K562 treated with DMSO at 1 percent for 24 hours (cell line): ENCODE data around the gene RAB3IP. TPM values are rescaled to one million over a fixed set of nuclear protein-coding genes. Genes with fewer than 3 reads are reported as not detected.

Experiments
- total RNA-seq: library from RNA; unstranded; fragments of 300-600 nt; gene quantifications from 2 replicates; pipeline ENCODE4 v1.2.3, GENCODE V29; 2022; ENCODE audit warnings: low read depth; ENCODE audit not compliant: insufficient read depth

RAB3IP gene
- 16.4 and 19.7 TPM in 2 replicates for total RNA-seq

GRCh38 chr12:69738351-69739286 lies at the start of gene RAB3IP:
RAB3IP (plus strand) TSS chr12:69738860; CDS start chr12:69755409, 16,549 bp downstream.

GRCh38 chr12:69698769-69699540 lies 39.7 kb upstream of the RAB3IP start, which contains the start of gene BEST3:
BEST3 (minus strand) TSS chr12:69699303; CDS start chr12:69697798, 1,505 bp downstream.

GRCh38 chr12:69824966-69825560 lies 86.4 kb downstream of the RAB3IP start, which contains the start of gene MYRFL:
MYRFL (plus strand) TSS chr12:69825227; CDS start chr12:69825518, 291 bp downstream.

Other genes with a start within 250 kb of the RAB3IP start
- gene CCT2, start 153.4 kb upstream of the RAB3IP start, total RNA-seq: 159 and 184 TPM in 2 replicates
- gene LRRC10, start 128.0 kb upstream of the RAB3IP start, total RNA-seq: not detected in 2 replicates
- not detected in 2 replicates for gene BEST3, start 39.6 kb upstream of the RAB3IP start, total RNA-seq
- 0.31 TPM in 1 of 2 replicates, not detected in the other for gene MYRFL, start 86.4 kb downstream of the RAB3IP start, total RNA-seq